OCI-LY1 (cell line): ENCODE measurements around the gene CFAP43.

Experiments
- H2AFZ ChIP-seq: fragments of 200-600 bp; sonication (generic), shearing (Covaris generic); 2 replicates; pipeline ENCODE4 v1.6.0; 2014; ENCODE audit warnings: antibody characterized with exemption, mild to moderate bottlenecking, low read length
- H3F3A ChIP-seq: fragments of 200-600 bp; sonication (generic), shearing (Covaris generic); 2 replicates; pipeline ENCODE4 v1.6.0; 2014; ENCODE audit warnings: mild to moderate bottlenecking, antibody characterized with exemption, low read length, moderate library complexity; ENCODE audit not compliant: insufficient read depth
- H3K27ac ChIP-seq: fragments of 200-600 bp; sonication (generic); 2 replicates; pipeline ENCODE4 v1.5.1; 2014; ENCODE audit warnings: low read length, mixed run types, mild to moderate bottlenecking, low read depth; ENCODE audit not compliant: poor library complexity, severe bottlenecking
- H3K27me3 ChIP-seq: fragments of 200-600 bp; sonication (generic); 2 replicates; pipeline ENCODE4 v1.6.0; 2014; ENCODE audit warnings: antibody characterized with exemption, mild to moderate bottlenecking, low read length, moderate library complexity; ENCODE audit not compliant: insufficient read depth
- H3K36me3 ChIP-seq: fragments of 200-600 bp; sonication (generic); 2 replicates; pipeline ENCODE4 v1.6.1; 2014; ENCODE audit warnings: mild to moderate bottlenecking, antibody characterized with exemption, low read length, moderate library complexity, mixed read lengths; ENCODE audit not compliant: insufficient read depth
- H3K4me1 ChIP-seq: fragments of 200-600 bp; sonication (generic); 2 replicates; pipeline ENCODE4 v1.5.1; 2014; ENCODE audit warnings: mild to moderate bottlenecking, low read length, moderate library complexity; ENCODE audit not compliant: insufficient read depth, severe bottlenecking
- H3K4me2 ChIP-seq: fragments of 200-600 bp; sonication (generic), shearing (Covaris generic); 2 replicates; pipeline ENCODE4 v1.6.1; 2014; ENCODE audit warnings: low read length
- H3K4me3 ChIP-seq: fragments of 200-600 bp; sonication (generic); 2 replicates; pipeline ENCODE4 v1.5.1; 2014; ENCODE audit warnings: low read length, low read depth, mild to moderate bottlenecking, mixed read lengths; ENCODE audit not compliant: poor library complexity, severe bottlenecking
- H3K79me2 ChIP-seq: fragments of 200-600 bp; shearing (Covaris generic); 2 replicates; pipeline ENCODE4 v1.6.1; 2016; ENCODE audit warnings: mixed run types, low read length, mixed read lengths; ENCODE audit not compliant: insufficient read depth
- H3K9ac ChIP-seq: fragments of 200-600 bp; sonication (generic), shearing (Covaris generic); 2 replicates; pipeline ENCODE4 v1.6.1; 2014; ENCODE audit warnings: mild to moderate bottlenecking, low read length, mixed read lengths
- H3K9me2 ChIP-seq: fragments of 200-600 bp; sonication (generic), shearing (Covaris generic); 2 replicates; pipeline ENCODE4 v1.6.1; 2014; ENCODE audit warnings: low read depth, mild to moderate bottlenecking, low read length, mixed read lengths
- H3K9me3 ChIP-seq: fragments of 200-600 bp; shearing (Covaris generic); 2 replicates; pipeline ENCODE4 v1.6.1; 2014; ENCODE audit warnings: low read length, mixed read lengths
- H4K20me1 ChIP-seq: fragments of 200-600 bp; sonication (generic), shearing (Covaris generic); 2 replicates; pipeline ENCODE4 v1.6.0; 2016; ENCODE audit warnings: mild to moderate bottlenecking, low read length; ENCODE audit not compliant: insufficient read depth
- EZH2 ChIP-seq: fragments of 200-600 bp; sonication (generic), shearing (Covaris generic); IDR thresholded peaks from 2 replicates; pipeline ENCODE4 v1.8.0; 2017; ENCODE audit warnings: borderline replicate concordance, mixed run types, mild to moderate bottlenecking, antibody characterized with exemption, low read length, moderate library complexity, mixed read lengths
- TF ChIP-seq, protein P1 (sequence below): fragments of 200-600 bp; sonication (generic), shearing (Covaris generic); IDR thresholded peaks from 2 replicates; pipeline ENCODE4 v1.5.1; 2017; ENCODE audit warnings: mild to moderate bottlenecking, antibody characterized with exemption, low read length, moderate library complexity, mixed read lengths

Gene CFAP43

DNA sequence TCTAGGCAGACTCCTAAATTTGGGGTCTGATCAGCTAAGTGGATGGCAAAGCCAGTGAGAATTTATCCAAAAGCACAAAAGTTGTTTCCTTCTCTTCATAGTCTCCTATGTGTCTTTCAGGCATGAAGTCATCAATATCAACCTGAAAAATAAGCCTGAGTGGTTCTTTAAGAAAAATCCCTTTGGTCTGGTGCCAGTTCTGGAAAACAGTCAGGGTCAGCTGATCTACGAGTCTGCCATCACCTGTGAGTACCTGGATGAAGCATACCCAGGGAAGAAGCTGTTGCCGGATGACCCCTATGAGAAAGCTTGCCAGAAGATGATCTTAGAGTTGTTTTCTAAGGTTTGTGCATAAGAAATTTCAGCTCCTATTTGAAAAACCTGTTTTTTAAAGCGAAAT, 27.3 kb upstream of the CFAP43 start:
- no peak overlapping the region for H3K9ac ChIP-seq
- H3K36me3 ChIP-seq, result peaks cover 35% of the 10 kb centered on the region
- no peaks in the 10 kb centered on the region for H3K27me3 ChIP-seq
- no peaks in the 10 kb centered on the region for H3K9me2 ChIP-seq
- H3K9me3 ChIP-seq, result no peaks in the 10 kb centered on the region
- no peaks in the 10 kb centered on the region for H3F3A ChIP-seq
- H3K4me2 ChIP-seq, result no peak overlapping the region
- no peak for TF ChIP-seq EZH2
- TF ChIP-seq, protein P1, sequence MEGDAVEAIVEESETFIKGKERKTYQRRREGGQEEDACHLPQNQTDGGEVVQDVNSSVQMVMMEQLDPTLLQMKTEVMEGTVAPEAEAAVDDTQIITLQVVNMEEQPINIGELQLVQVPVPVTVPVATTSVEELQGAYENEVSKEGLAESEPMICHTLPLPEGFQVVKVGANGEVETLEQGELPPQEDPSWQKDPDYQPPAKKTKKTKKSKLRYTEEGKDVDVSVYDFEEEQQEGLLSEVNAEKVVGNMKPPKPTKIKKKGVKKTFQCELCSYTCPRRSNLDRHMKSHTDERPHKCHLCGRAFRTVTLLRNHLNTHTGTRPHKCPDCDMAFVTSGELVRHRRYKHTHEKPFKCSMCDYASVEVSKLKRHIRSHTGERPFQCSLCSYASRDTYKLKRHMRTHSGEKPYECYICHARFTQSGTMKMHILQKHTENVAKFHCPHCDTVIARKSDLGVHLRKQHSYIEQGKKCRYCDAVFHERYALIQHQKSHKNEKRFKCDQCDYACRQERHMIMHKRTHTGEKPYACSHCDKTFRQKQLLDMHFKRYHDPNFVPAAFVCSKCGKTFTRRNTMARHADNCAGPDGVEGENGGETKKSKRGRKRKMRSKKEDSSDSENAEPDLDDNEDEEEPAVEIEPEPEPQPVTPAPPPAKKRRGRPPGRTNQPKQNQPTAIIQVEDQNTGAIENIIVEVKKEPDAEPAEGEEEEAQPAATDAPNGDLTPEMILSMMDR, result no peak
- H3K27ac ChIP-seq, result no peak overlapping the region
- peaks cover 11% of the 10 kb centered on the region for H3K4me1 ChIP-seq
- H3K79me2 ChIP-seq, result no peaks in the 10 kb centered on the region; the same call in 1 of the 2 replicates
- H4K20me1 ChIP-seq, result no peaks in the 10 kb centered on the region
- no peak overlapping the region for H3K4me3 ChIP-seq
- no peak overlapping the region for H2AFZ ChIP-seq

DNA sequence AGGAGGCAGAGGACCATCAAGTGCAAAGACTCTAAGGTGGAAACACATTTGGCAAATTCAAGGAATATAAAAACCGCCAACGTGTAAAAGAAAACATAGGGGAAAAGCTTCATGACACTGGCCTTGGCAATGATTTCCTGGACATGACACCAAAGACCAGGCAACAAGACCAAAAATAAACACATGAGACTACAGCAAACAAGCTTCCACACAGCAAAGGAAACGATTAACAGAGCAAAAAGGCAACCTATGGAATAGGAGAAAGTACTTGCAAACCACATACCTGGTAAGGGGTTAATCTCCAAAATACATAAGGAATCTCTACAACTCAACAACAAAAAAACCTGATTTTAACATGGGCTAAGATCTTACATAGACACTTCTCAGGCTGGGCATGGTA, 26.0 kb upstream of the CFAP43 start:
- TF ChIP-seq EZH2, result no peak
- TF ChIP-seq, protein P1, result no peak
- H3K27ac ChIP-seq, result no peak overlapping the region
- no peaks in the 10 kb centered on the region; the same call in 1 of the 2 replicates for H3K79me2 ChIP-seq
- H3K9ac ChIP-seq, result no peak overlapping the region
- H3K4me3 ChIP-seq, result no peak overlapping the region
- no peaks in the 10 kb centered on the region for H3K27me3 ChIP-seq
- H3F3A ChIP-seq, result no peaks in the 10 kb centered on the region
- H3K4me1 ChIP-seq, result peaks cover 13% of the 10 kb centered on the region
- no peaks in the 10 kb centered on the region for H3K9me3 ChIP-seq
- no peaks in the 10 kb centered on the region for H3K9me2 ChIP-seq
- H3K36me3 ChIP-seq, result peaks cover 35% of the 10 kb centered on the region
- H4K20me1 ChIP-seq, result no peaks in the 10 kb centered on the region
- H2AFZ ChIP-seq, result no peak overlapping the region
- H3K4me2 ChIP-seq, result no peak overlapping the region

DNA sequence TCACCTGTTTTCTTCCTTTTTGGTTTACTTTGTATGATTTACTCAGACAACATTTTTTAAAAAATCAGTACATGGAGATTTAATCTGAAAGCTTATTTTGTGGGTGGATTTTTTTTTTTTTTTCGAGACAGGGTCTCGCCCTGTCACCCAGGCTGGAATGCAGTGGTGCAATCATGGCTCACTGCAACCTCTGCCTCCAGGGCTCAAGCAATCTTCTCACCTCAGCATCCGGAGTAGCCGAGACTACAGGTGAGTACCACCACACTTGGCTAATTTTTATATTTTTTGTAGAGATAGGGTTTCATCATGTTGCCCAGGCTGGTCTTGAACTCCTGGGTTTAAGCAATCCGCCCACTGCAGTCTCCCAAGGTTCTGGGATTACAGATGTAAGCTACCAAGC, 25.1 kb upstream of the CFAP43 start:
- H3K79me2 ChIP-seq, result no peaks in the 10 kb centered on the region; the same call in 1 of the 2 replicates
- TF ChIP-seq, protein P1, result no peak
- peaks cover 35% of the 10 kb centered on the region for H3K36me3 ChIP-seq
- no peaks in the 10 kb centered on the region for H3K27me3 ChIP-seq
- no peaks in the 10 kb centered on the region for H4K20me1 ChIP-seq
- no peak overlapping the region for H2AFZ ChIP-seq
- no peak overlapping the region for H3K4me2 ChIP-seq
- no peaks in the 10 kb centered on the region for H3K9me3 ChIP-seq
- H3K27ac ChIP-seq, result no peak overlapping the region
- H3K9me2 ChIP-seq, result no peaks in the 10 kb centered on the region
- H3F3A ChIP-seq, result no peaks in the 10 kb centered on the region
- H3K9ac ChIP-seq, result no peak overlapping the region
- H3K4me1 ChIP-seq, result peaks cover 13% of the 10 kb centered on the region
- H3K4me3 ChIP-seq, result no peak overlapping the region
